ENCODE measurements around the gene TCF7L1. TPM values are rescaled to one million over a fixed set of nuclear protein-coding genes. Genes with fewer than 3 reads are reported as not detected.
"Not testable (repeated sequence)": the region's sequence is repeated elsewhere in the genome, so short reads cannot be mapped to it uniquely, and the experiment has no call there.

Gene TCF7L1
- total RNA-seq, 1 donor from 2014 or later: 1.3 TPM

DNA sequence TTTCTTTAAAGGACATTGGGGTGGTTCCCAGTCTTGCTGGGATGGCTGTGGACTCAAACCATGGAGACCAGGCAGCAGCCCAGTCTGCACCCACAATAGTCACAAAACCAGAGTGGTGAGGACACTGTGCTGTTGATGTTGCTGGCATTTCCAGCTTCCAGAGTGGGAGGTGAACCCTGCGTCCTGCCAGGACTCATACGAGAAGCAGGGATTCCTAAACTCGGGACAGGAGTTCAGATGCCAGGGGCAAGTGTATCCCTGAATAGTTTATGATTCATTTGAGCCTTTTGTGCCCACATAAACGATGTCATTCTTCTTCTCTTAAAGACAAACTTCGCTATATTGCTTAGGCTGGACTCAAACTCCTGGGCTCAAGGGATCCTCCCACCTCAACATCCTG is 62.8 kb downstream of the TCF7L1 start:
- TF ChIP-seq, protein P1, sequence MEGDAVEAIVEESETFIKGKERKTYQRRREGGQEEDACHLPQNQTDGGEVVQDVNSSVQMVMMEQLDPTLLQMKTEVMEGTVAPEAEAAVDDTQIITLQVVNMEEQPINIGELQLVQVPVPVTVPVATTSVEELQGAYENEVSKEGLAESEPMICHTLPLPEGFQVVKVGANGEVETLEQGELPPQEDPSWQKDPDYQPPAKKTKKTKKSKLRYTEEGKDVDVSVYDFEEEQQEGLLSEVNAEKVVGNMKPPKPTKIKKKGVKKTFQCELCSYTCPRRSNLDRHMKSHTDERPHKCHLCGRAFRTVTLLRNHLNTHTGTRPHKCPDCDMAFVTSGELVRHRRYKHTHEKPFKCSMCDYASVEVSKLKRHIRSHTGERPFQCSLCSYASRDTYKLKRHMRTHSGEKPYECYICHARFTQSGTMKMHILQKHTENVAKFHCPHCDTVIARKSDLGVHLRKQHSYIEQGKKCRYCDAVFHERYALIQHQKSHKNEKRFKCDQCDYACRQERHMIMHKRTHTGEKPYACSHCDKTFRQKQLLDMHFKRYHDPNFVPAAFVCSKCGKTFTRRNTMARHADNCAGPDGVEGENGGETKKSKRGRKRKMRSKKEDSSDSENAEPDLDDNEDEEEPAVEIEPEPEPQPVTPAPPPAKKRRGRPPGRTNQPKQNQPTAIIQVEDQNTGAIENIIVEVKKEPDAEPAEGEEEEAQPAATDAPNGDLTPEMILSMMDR (IDR thresholded peaks at IDR 0.05; ENCODE audit: insufficient read depth, low read length, severe bottlenecking): no peak
- DNase-seq (ENCODE audit: low read depth): no peak
- H3K4me3 ChIP-seq (ENCODE audit: low read depth, low read length): no peak overlapping the region
- FAIRE-seq: no peak
- no peaks in the 10 kb centered on the region for H3K27me3 ChIP-seq (ENCODE audit: control insufficient read depth, insufficient read depth, low read length)
- no peaks in the 10 kb centered on the region for H3K36me3 ChIP-seq (ENCODE audit: control insufficient read depth, insufficient read depth, low read length)

DNA sequence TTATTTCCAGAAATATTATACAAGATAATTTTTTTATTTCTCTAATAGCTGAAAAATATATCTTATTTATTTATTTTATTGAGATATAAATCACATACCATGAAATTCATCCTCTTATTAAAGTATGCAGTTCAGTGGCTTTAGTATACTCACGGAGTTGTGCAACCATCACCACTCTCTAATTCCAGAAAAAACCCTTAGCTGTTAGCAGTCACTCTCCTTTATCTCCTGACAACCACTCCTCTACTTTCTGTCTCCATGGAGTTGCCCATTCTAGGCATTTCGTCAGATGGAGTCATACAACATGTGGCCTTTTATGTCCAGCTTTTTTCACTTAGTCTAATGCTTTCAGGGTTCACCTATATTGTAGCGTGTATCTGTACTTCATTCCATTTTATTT is 66.5 kb downstream of the TCF7L1 start:
- Histone ChIP-seq H3K4me3 (ENCODE audit: low read depth, low read length) (no peak overlapping the region), H3K27me3 (ENCODE audit: control insufficient read depth, insufficient read depth, low read length) (no peaks in the 10 kb centered on the region), H3K36me3 (ENCODE audit: control insufficient read depth, insufficient read depth, low read length) (no peaks in the 10 kb centered on the region)
- TF ChIP-seq, protein P1 (IDR thresholded peaks at IDR 0.05; ENCODE audit: insufficient read depth, low read length, severe bottlenecking): no peak
- FAIRE-seq (no peak), DNase-seq (ENCODE audit: low read depth) (no peak)

GRCh38 chr2:85209887-85210286 is 76.7 kb downstream of the TCF7L1 start:
- Histone ChIP-seq H3K4me3 (ENCODE audit: low read depth, low read length) (no peak overlapping the region), H3K27me3 (ENCODE audit: control insufficient read depth, insufficient read depth, low read length) (no peaks in the 10 kb centered on the region), H3K36me3 (ENCODE audit: control insufficient read depth, insufficient read depth, low read length) (no peaks in the 10 kb centered on the region)
- FAIRE-seq: no peak
- TF ChIP-seq, protein P1 (IDR thresholded peaks at IDR 0.05; ENCODE audit: insufficient read depth, low read length, severe bottlenecking): no peak
- DNase-seq (ENCODE audit: low read depth): no peak

DNA sequence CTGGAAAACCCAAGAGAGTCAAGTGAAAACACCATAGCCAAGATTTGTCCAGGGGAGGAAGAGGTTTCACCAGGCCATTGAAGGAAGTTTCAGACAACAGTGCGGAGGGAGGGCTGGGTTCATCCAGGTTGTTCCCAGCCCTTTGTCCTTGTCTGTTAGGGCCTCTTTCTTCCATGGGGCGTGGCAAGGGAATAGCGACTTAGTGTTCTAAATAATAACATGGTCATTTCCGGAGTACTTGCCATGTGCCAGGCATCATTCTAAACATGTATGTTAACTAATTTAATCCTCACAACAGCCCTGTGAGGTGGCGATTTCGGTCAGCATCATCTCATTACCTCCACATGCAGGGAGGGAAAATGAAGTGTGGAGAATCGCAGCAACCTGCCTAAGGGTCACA is 77.3 kb downstream of the TCF7L1 start:
- H3K27me3 ChIP-seq (ENCODE audit: control insufficient read depth, insufficient read depth, low read length): no peaks in the 10 kb centered on the region
- TF ChIP-seq, protein P1 (IDR thresholded peaks at IDR 0.05; ENCODE audit: insufficient read depth, low read length, severe bottlenecking): no peak
- DNase-seq (ENCODE audit: low read depth): no peak
- H3K4me3 ChIP-seq (ENCODE audit: low read depth, low read length): no peak overlapping the region
- no peak for FAIRE-seq
- no peaks in the 10 kb centered on the region for H3K36me3 ChIP-seq (ENCODE audit: control insufficient read depth, insufficient read depth, low read length)

DNA sequence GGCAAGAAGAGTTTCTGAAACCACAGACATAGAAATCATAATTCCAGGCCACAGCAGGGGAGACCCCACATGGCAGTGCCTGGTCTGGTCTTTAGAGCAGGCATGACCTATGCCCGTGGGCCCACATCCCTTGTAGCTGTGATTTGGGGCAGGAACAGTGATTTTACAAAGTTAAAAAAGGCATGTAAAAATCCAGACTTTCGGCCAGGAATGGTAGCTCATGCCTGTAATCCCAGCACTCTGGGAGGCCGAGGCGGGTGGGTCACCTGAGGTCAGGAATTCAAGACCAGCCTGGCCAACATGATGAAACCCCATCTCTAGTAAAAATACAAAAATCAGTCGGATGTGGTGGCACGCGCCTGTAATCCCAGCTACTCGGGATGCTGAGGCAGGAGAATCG is 78.4 kb downstream of the TCF7L1 start:
- DNase-seq (ENCODE audit: low read depth); H3K27me3 ChIP-seq (ENCODE audit: control insufficient read depth, insufficient read depth, low read length); FAIRE-seq; H3K36me3 ChIP-seq (ENCODE audit: control insufficient read depth, insufficient read depth, low read length); H3K4me3 ChIP-seq (ENCODE audit: low read depth, low read length): not testable (repeated sequence)

DNA sequence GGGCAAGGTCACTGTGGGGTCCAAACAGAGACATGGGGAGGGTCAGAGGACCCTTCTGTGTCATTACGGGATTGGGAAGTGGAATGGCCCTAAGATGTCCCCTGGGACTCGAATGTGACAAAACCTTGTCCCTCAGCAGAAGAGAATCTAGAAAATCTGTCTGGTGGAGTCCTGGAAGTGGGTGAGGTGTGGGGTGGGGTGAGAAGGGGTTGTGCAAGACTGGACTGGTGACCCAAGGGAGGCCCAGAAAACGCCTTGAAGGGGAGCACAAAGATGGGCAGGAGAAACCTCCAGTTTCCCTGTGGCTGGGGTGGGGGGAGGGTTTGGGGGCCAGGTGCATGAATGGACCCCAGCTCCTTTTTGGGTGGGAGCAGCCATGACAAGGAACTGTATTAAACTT is 79.6 kb downstream of the TCF7L1 start:
- Histone ChIP-seq H3K36me3 (ENCODE audit: control insufficient read depth, insufficient read depth, low read length) (no peaks in the 10 kb centered on the region), H3K27me3 (ENCODE audit: control insufficient read depth, insufficient read depth, low read length) (no peaks in the 10 kb centered on the region), H3K4me3 (ENCODE audit: low read depth, low read length) (no peak overlapping the region)
- DNase-seq (ENCODE audit: low read depth) (no peak), FAIRE-seq (no peak)
- TF ChIP-seq, protein P1 (IDR thresholded peaks at IDR 0.05; ENCODE audit: insufficient read depth, low read length, severe bottlenecking): no peak
